Stimulated activated CD4-positive, alpha-beta T cell treated with anti-CD3 and anti-CD28 coated beads, Interleukin-2, amount 100 ng/mL, for 4 hours (primary cell): ENCODE data around the gene TMEM150B.
A peak's percentile ranks its signal among the peaks of the same experiment; 100 is the strongest.

Source experiments
- DNase-seq: peaks from one replicate; pipeline ENCODE4 v3.0.0-alpha.2; 2020; ENCODE audit warnings: low read depth

Gene TMEM150B

DNA sequence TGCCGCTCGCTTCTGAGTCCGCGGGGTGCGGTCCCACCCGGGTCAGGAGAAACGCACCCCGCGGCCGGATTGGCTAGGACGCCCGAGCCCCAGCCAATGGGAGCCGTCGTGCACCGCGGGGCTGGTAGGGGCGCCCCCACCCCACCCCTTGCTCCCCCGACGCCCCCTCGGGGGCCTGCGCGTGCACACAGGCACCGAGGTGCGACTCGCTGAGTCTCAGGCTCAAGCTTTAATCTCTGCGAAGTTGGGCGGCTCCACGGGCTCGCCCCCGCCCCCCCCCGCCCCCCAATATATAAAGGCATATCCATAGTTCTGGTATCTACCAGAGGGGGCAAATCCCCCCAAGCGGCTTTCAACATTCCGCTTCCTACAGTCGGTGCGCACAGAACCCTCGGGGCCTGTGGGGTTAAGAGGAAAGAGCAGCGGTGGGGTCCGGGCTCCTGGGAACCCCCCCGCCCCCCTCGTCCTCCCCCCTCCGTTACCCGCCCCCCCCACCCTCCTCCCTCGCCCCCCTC, 29.6 kb upstream of the TMEM150B start, which contains the start of gene COX6B2:
TSS of gene COX6B2 (minus strand) at position 22 of the 515 bp plus-strand sequence. CDS start 198 bp downstream, outside the sequence.
- no peak for DNase-seq

DNA sequence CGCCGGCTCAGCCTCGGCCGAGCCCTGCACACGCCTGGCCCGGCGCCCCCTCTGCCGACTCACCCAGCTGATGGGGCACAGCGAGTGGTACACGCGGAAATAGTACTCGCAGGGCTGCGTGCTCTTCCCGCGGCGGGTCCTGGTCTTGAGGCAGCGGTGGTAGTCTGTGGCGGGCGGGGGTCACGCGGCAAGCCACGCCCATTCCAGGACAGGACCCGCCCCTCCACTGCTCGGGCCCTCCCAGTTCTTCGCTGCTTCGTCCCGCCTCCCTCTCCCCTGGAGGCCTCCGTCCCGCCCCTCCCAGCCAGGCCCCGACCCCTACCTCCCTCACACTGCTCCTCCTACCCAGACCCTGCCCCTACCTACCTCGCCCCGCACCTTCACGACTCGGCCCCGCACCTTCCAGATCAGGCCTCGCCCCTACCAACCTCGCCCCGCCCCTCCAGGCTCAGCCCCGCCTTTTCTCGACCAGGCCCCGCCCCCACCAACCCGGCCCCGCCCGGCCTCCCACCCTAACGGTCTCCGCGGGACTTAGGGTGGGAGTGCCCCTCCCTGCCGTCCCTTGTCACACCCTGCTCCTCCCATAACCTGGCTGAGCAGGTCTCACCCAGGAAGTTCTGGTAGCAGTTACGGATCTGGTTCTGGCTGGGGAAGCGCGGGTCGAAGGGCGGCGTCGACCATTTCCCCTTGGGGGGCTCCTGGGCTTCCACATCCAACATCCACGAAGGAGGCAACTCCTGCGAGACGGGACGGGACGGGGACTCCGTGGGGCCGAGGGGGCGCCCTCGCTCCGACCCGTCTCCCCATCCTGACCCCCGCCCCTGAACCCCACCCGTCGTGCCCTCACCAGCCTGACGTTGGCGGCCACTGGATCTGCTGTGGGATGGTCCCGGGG, 28.9 kb upstream of the TMEM150B start:
- peak; percentile 38 for DNase-seq

DNA sequence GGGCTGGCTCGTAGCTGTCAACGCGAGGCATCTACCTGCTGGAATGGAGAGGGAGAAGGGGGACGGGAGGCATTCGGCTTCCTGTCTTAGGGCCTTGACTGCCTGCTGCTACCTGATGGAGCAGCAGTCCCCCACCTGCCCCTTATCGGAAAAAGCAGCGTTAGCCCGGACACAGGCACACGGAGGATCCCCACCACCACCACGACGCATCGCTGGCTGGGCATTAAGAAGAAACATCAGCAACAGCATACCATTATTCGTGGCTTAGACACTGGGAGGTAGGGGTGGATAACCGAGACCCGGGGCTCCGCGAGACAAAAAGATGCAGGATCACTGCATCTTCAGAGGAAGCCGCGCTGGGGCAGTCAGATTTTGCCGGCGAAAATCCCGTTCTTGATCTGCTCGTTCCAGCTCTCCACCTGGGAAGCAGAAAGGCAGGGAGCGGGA, 28.2 kb upstream of the TMEM150B start:
- no peak for DNase-seq

DNA sequence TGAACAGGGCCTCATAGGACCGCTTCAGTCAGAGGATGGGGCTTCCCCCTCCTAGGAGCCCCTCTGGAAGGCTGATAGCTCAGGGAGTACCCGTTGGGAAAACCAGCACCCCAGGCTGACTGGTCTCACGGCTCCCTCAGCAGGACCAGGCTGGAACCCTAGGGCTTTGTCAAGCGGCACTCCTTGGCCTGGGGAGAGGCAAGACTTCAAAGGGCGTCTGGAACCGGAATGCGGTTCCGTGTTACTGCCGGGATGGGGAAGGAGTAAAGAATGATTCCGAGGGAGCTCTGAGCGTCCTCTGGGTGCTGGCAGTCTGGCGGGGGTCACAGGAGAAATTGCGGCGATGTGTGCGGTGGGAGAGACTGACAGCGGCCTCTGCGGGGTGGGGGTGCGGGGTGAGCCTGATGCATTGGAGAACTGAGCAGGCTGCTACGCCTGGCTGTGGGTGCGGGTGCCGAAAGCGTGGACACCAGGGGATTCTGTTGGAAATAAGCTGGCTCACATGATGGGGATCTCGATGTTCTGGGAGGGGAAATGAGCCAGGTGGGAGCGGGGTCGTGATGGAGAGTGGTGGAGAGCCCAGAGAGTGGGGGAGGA, 27.5 kb upstream of the TMEM150B start:
- no peak for DNase-seq

DNA sequence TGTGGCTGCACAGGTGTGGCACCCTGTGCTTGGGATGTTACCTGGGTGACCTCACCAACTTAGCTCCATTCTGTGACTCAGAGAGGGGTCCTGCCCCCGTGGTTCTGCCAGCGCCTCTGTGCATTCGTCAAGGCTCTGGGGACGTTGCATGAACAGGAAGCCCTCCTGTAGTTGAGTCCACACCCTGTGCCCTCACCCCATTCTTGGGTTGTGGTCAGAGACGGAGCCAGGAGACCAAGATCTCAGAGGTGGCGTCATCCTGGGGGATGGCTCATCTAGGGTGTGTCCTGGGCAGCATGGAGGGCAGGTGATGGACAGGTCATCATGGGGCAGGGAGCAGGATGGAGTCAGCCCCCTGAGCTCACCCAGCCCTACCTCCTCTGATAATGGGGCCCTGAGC, 26.9 kb upstream of the TMEM150B start:
- DNase-seq = no peak

DNA sequence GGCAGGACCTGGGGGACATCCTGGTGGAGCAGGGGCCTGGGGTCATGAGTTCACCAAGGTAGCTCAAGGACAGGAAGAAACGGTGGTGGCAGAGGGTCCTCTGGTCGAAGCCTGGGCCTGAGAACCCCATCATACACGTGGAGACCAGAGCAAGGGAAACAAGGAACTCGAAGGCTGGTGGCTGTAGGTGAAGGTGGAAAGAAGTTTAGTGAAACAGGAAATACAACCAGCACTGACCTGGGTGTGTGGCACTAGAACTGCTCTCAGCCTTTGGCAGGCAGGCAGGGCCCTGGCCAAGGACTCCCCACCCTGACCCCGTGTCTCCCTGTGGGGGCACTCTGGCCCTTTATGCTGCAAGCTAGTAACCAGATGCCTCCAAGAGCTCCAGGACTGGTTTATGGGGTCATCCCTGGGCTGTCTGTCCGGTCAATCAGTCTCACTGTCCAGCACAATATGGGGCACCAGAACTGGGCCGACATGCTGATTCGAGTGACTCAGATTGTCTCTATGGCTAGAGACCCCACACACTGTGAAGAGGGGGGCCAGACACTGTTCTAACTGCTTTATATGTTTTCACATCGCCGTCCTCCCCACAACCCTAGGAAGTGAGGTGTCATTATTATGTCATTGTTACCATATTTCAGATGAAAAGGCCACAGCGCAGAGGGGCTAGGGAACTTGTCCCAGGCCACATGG, 25.6 kb upstream of the TMEM150B start:
- no peak for DNase-seq

DNA sequence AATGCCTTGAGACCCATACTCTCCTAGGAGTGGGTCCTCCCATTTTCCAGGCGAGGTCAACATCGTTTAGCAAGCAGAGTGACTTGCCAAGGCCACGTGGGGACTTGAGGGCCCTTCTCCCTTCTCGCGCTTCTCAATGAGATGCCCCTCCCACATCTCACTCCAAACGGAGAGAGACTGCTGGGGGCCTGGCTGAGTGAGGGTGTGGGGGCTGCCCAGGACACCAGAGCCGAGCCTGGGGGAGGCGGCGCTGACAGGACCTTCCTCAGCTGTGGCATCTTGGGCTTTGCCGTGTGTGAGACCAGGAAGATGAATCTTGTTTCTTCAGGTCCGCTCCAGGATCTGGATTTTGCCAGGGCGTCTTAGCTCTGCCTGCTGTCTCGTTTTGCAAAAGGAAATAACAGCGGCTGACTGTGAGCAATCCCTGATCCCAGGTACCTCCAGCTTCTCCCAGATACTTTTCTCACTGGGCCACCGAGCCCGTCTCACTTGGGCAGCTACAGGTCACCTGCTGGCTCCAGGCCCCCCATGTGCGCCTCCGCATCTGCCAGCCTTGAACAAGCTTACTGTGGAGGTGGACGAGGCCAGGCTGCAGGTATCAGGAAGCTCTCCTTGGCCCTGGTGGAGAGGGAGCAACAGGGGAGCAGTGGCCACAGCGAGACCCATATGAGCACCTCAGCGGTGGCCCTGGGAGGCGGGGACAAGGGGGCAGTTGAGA, 23.3 kb upstream of the TMEM150B start:
- DNase-seq = no peak

DNA sequence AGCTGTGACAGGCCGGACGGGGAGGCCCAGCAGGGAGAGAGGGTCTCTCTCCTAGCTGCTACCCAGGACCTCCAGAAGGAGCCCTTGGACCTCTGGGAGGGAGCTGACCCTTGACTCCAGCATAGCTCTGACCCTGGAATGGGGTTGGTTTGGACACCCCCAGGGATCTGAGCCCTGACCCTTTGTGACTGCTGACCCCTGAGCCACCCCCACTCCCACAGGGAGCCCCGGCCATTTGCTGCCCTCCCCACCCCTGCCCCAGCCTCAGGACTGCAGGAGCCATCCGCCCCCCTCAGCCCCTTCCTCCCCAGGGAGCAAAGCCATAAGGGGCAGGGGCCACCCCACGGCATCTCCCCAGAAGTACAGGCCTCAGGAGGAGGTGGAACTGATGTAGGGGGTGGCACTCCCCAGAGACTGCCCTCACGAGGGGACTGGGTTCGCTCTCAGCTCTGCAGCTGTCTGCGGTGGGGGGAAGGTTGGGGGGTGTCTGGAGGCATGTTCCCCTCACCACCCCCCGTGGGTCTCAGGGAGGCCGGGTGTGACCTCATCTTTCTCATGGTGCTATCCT, 22.4 kb upstream of the TMEM150B start:
- no peak for DNase-seq

DNA sequence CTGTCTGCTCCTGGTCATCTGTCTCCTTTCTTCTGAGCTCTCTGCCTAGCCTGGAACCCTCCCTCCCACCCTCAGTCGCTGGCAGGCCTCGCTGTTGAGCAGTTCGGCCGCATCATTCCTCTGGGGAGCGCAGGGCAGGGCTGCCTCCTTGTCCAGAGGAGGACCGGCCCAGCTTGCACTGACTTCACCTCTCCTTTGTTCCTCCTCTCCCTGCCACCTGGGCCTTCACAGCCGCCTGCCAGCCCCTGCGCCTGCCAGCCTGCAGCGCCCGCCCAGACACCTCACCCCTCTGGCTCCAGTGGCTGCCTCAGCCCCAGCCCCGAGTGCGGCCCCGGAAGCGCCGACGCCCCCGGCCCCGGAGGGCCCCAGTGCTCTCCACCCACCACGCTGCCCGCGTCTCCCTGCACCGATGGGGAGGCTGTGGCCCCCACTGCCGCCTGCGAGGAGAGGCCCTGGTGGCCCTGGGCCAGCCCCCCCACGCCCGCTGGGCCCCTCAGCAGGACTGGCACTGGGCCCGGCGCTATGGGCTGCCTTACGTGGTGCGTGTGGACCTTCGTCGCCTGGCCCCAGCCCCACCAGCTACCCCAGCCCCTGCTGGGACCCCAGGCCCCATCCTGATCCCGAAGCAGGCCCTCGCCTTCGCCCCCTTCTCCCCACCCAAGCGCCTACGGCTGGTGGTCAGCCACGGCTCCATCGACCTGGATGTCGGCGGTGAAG, 21.7 kb upstream of the TMEM150B start:
- no peak for DNase-seq

DNA sequence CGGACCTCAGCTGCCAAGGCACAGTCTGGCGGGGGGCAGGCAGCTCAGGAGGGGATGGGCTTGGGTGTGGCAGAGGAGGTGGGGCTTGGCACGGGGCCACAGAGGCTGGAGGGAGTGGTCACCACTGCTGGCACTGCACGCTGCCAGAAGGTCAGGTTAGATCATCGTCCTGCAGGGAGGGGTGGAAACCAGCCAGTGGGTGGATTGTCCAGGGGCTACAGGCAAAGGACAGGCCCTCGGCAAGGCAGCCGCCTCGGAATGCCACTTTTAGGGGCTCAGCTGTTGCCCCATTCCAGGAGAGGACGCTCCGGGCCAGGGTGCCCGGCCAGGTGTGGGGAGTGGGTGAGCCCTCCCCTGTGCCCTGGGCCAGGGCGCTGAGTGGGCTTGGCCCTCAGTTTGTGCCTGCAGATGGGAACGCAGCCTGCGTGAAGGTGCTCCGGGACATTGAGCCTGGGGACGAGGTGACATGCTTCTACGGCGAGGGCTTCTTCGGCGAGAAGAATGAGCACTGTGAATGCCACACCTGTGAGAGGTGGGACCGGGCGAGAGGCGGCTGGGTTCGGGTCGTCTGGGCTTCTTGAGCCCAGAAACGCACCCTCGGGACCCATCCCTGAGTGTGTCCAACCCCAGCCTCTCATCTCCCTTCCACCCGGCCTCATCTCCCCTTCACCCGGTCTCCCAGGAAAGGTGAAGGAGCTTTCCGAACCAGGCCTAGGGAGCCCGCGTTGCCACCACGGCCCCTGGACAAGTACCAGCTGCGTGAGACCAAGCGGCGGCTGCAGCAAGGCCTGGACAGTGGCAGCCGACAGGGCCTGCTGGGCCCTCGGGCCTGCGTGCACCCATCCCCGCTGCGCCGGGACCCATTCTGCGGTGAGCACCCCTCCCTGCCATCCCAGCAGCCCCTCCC, 20.9 kb upstream of the TMEM150B start:
- DNase-seq = no peak

DNA sequence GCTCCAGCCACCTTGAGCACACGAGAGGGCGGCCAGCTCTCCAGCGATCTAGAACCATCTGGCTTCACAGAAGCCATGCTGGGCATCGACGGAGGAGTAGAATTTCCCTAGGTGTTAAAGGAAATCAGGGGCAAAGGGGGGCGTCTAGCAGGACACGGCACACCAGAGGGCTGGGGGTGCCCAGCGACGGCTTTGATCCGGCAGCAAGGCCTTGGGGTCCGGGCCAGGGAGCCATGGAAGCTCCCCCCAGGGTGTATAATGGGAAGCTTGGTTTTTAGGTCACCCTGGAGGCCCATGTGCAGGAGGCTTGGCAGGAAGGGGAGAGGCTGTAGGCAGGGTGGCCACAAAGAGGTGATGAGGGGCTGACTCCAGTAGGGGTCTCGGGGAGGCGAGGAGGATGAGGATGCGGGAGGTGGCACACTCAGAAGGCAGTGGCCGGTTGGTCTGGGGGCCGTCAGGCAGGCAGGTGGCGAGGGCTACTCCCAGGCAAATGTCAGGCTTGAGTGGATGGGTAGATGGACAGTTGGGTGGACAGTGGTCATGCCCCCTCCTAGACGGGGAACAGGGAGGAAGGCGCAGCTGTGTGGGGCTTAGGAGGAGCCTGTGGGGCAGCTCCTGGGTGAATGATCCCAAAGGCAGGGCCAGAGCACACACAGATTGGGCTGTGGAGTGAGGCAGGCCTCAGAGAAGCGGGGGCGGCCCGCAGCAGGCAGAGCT, 20.1 kb upstream of the TMEM150B start:
- no peak for DNase-seq

DNA sequence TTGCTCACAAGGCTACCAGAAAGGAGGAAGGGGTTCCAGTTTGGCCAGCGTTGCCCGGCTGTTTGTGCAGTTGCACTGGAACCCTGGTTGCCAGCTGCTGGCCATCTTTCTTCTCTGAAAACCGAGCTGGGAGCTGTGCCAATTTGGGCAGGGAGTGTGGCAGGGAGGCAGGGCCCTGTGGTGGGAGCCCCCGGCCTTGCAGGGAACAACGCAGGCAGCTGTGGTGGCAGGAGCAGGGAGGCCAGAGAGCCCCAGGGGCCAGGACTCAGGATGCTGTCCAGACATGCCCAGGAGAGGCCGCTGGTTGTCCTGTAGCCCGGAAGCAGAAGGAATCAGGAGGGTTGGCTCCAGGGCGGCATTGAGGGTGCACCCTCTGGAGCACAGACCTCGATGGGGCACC, 19.3 kb upstream of the TMEM150B start:
- no peak for DNase-seq

DNA sequence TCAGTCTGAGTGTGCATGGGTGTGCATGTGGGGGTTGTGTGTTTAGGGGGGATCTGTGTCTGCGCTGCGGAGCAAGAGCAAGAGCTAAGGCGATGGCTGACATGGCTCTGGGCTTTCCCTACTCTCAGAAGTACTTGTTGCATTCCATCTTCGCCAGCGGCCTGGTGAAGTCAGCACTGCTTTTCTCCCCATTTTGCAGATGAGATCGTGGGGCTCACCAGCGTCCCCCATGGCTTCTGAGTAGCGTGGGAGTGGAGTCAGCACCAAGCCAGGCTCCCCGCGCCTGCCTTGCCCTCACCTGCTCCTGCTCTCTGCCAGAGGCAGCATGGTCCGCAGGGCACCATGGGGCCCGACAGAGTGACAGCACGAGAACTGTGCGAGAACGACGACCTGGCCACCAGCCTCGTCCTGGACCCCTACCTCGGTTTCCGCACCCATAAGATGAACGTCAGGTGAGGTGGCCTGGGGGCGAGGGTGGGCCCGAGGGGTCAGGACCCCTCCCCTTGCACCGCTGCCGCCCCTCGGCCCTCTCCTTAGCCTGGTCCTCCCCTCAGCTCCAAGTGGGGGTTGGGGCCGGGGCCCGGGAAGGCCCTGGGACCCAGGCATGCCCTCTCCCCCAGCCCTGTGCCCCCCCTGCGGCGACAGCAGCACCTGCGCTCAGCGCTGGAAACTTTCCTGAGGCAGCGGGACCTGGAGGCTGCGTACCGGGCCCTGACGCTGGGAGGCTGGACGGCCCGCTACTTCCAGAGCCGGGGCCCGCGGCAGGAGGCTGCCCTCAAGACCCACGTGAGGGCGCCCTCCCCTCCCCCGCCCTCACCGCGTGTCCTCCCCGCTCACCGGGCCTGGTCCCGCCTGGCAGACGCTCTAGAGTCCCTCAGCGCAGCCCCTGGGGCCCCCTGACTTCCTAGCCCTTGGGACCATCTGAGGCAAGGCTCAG, 16.7 kb upstream of the TMEM150B start:
- no peak for DNase-seq

DNA sequence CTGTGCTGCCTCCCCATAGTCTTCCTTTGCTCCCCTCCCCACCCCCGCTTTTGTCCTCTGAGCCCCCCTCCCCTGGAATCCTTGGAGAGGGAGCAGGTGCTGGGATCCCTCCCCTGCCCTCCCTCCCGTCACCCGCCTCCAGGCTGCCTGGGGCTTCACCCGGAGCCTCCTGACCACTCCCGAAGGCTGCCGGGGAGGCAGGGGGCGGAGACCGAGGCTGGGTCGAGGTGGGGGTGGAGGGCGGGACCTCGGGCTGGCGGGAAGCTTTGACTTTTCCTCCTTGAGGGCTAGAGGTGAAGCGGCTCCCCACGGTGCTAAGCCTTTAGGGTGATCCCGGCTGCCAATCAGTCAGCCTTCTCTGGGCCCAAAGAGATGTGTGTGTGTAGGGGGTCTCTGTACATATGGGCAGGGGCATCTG, 16.0 kb upstream of the TMEM150B start:
- DNase-seq = peak; percentile 37

DNA sequence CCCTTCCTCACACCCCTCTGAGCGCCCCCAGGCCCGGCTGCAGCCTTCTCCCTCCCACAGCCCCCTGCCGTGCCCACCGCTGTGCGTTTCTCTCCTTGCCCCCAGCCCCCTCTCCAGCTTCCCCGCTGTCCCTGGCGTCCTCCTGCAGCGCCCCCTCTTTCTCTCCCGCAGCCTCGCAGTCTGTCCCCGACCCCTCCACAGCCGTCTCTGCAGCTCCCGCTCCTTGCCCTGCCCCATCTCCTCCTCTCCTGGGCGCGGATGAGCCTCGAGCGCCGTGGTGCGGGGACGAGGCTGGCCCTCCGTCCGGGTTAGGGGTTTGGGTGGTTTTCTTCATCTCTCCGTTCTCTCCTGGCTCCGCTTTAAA, 15.6 kb upstream of the TMEM150B start:
- no peak for DNase-seq

DNA sequence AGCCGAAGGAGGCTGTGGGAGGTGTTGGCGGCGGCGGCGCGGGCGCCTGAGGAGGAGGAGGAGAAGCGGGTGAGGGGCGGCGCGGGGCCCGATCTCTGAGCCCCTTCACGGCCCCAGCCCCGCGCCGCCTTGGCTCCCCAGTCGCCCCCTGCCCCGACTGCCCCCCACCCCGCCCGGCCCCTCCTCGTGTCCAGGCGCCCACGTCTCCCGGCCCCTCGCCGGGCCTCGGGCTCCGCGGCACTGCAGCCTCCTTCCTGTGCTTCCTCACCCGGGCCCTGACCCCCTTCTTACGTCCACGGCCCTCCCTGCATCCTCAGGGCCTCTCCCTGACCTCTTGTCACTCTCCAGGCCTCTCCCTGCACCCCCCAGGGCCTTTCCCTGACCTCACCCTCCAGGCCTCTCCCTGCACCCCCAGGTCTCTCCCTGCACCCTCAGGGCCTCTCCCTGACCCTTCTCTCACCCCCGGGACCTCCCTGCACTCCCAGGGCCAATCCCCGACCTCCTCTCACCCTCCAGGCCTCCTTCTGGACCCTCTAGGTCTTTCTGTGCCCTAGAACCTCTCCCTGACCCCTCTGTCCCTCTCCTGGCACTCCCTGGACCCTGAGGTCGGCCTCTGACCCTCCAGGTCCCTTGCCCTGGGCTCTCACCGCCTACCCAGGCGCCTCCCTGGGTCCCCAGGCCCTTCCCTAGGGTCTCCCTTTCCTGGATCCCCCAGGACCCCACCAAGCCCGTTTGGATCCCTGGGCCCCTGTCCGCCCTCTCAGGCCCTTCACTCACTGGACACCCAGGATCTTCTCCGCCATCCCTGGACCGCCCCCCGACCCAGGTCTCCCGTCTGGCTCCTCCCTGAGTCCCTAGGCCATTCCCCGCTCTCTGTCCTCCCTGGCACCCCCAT, 15.0 kb upstream of the TMEM150B start:
- DNase-seq = no peak
